Measurements from ENCODE around the gene LIPH. TPM values are rescaled to one million over a fixed set of nuclear protein-coding genes. Genes with fewer than 3 reads are reported as not detected.
"Not testable (repeated sequence)": the region's sequence is repeated elsewhere in the genome, so short reads cannot be mapped to it uniquely, and the experiment has no call there.

LIPH gene
- total and polyA plus RNA-seq, 9 donors: 0.05 to 2.1 (median 0.19) TPM

- no peak for DNase-seq
- no peaks in the 10 kb centered on the region for H3K4me1 ChIP-seq (ENCODE audit: control insufficient read depth, insufficient read depth, low read length)
- no peaks in the 10 kb centered on the region for H3K27me3 ChIP-seq (ENCODE audit: control insufficient read depth, insufficient read depth, low read length)
- peaks cover 30% of the 10 kb centered on the region for H3K36me3 ChIP-seq (ENCODE audit: control insufficient read depth, insufficient read depth, low read length)
- WGBS (ENCODE audit: insufficient coverage): 75% methylated on average over 1 of the region's 3 CpGs
- H3K27ac ChIP-seq (ENCODE audit: low read length): no peak overlapping the region
- no peak overlapping the region for H3K4me3 ChIP-seq (ENCODE audit: low read length)
- no peaks in the 10 kb centered on the region for H3K9me3 ChIP-seq (replicated peaks; ENCODE audit: control insufficient read depth, low read depth, low read length)
These were observed 82.1 kb downstream of the LIPH start for GRCh38 chr3:185470323-185470722.

GRCh38 chr3:185469542-185469941 lies 82.8 kb downstream of the LIPH start:
- H3K27me3 ChIP-seq (ENCODE audit: control insufficient read depth, insufficient read depth, low read length): no peaks in the 10 kb centered on the region
- H3K36me3 ChIP-seq (ENCODE audit: control insufficient read depth, insufficient read depth, low read length): peaks cover 30% of the 10 kb centered on the region
- H3K27ac ChIP-seq (ENCODE audit: low read length): no peak overlapping the region
- DNase-seq: no peak
- no peaks in the 10 kb centered on the region for H3K4me1 ChIP-seq (ENCODE audit: control insufficient read depth, insufficient read depth, low read length)
- 47% methylated on average over 1 of the region's 3 CpGs for WGBS (ENCODE audit: insufficient coverage)
- no peak overlapping the region for H3K4me3 ChIP-seq (ENCODE audit: low read length)
- H3K9me3 ChIP-seq (replicated peaks; ENCODE audit: control insufficient read depth, low read depth, low read length): no peaks in the 10 kb centered on the region

GRCh38 chr3:185466123-185466522 lies 86.3 kb downstream of the LIPH start:
- H3K4me1 ChIP-seq (ENCODE audit: control insufficient read depth, insufficient read depth, low read length); H3K4me3 ChIP-seq (ENCODE audit: low read length); H3K27me3 ChIP-seq (ENCODE audit: control insufficient read depth, insufficient read depth, low read length); DNase-seq; H3K27ac ChIP-seq (ENCODE audit: low read length); H3K9me3 ChIP-seq (replicated peaks; ENCODE audit: control insufficient read depth, low read depth, low read length): not testable (repeated sequence)
- 70% methylated on average over 3 of the region's 5 CpGs for WGBS (ENCODE audit: insufficient coverage)
- peaks cover 36% of the 10 kb centered on the region for H3K36me3 ChIP-seq (ENCODE audit: control insufficient read depth, insufficient read depth, low read length)

GRCh38 chr3:185465471-185465870 lies 86.9 kb downstream of the LIPH start:
- Histone ChIP-seq H3K9me3 (replicated peaks; ENCODE audit: control insufficient read depth, low read depth, low read length) (no peaks in the 10 kb centered on the region), H3K4me3 (ENCODE audit: low read length) (no peak overlapping the region), H3K27me3 (ENCODE audit: control insufficient read depth, insufficient read depth, low read length) (no peaks in the 10 kb centered on the region), H3K4me1 (ENCODE audit: control insufficient read depth, insufficient read depth, low read length) (no peaks in the 10 kb centered on the region), H3K27ac (ENCODE audit: low read length) (no peak overlapping the region), H3K36me3 (ENCODE audit: control insufficient read depth, insufficient read depth, low read length) (peaks cover 36% of the 10 kb centered on the region)
- WGBS (ENCODE audit: insufficient coverage): 86% methylated on average over 4 of the region's 9 CpGs
- no peak for DNase-seq

- Histone ChIP-seq H3K4me1 (ENCODE audit: control insufficient read depth, insufficient read depth, low read length) (no peaks in the 10 kb centered on the region), H3K27me3 (ENCODE audit: control insufficient read depth, insufficient read depth, low read length) (no peaks in the 10 kb centered on the region), H3K36me3 (ENCODE audit: control insufficient read depth, insufficient read depth, low read length) (peaks cover 18% of the 10 kb centered on the region), H3K9me3 (replicated peaks; ENCODE audit: control insufficient read depth, low read depth, low read length) (no peaks in the 10 kb centered on the region), H3K27ac (ENCODE audit: low read length) (no peak overlapping the region), H3K4me3 (ENCODE audit: low read length) (no peak overlapping the region)
- 73% methylated on average over 2 of the region's 6 CpGs for WGBS (ENCODE audit: insufficient coverage)
- no peak for DNase-seq
These were observed 91.6 kb downstream of the LIPH start for GRCh38 chr3:185460719-185461350.

GRCh38 chr3:185460309-185460708 lies 92.1 kb downstream of the LIPH start:
- H3K9me3 ChIP-seq (replicated peaks; ENCODE audit: control insufficient read depth, low read depth, low read length): no peaks in the 10 kb centered on the region
- peaks cover 13% of the 10 kb centered on the region for H3K36me3 ChIP-seq (ENCODE audit: control insufficient read depth, insufficient read depth, low read length)
- H3K27me3 ChIP-seq (ENCODE audit: control insufficient read depth, insufficient read depth, low read length): no peaks in the 10 kb centered on the region
- no peak overlapping the region for H3K27ac ChIP-seq (ENCODE audit: low read length)
- no peak for DNase-seq
- no peak overlapping the region for H3K4me3 ChIP-seq (ENCODE audit: low read length)
- no peaks in the 10 kb centered on the region for H3K4me1 ChIP-seq (ENCODE audit: control insufficient read depth, insufficient read depth, low read length)
- WGBS (ENCODE audit: insufficient coverage): 83% methylated on average over 2 of the region's 5 CpGs

- 90% methylated on average over 2 of the region's 2 CpGs for WGBS (ENCODE audit: insufficient coverage)
- peaks cover 5% of the 10 kb centered on the region for H3K36me3 ChIP-seq (ENCODE audit: control insufficient read depth, insufficient read depth, low read length)
- H3K4me3 ChIP-seq (ENCODE audit: low read length): no peak overlapping the region
- H3K27me3 ChIP-seq (ENCODE audit: control insufficient read depth, insufficient read depth, low read length): no peaks in the 10 kb centered on the region
- no peak for DNase-seq
- no peaks in the 10 kb centered on the region for H3K4me1 ChIP-seq (ENCODE audit: control insufficient read depth, insufficient read depth, low read length)
- no peaks in the 10 kb centered on the region for H3K9me3 ChIP-seq (replicated peaks; ENCODE audit: control insufficient read depth, low read depth, low read length)
- no peak overlapping the region for H3K27ac ChIP-seq (ENCODE audit: low read length)
These were observed 95.0 kb downstream of the LIPH start for GRCh38 chr3:185457376-185457775.

Other genes with a start within 250 kb of the LIPH start
- gene MAP3K13, start 189.5 kb downstream of the LIPH start, total RNA-seq: 12.4 TPM
- 10 to 100 TPM; 12.6 to 22.7 (median 15.5) TPM for gene MAP3K13, start 189.5 kb downstream of the LIPH start, polyA plus RNA-seq (ENCODE audit: insufficient read depth in 1 of 8, insufficient read length in 8 of 8, low replicate concordance in 1 of 8)
- 13.9 TPM for gene TMEM41A, start 53.6 kb downstream of the LIPH start, total RNA-seq
- 10 to 100 TPM; 13.6 to 19.4 (median 16.0) TPM for gene TMEM41A, start 53.6 kb downstream of the LIPH start, polyA plus RNA-seq (ENCODE audit: insufficient read depth in 1 of 8, insufficient read length in 8 of 8, low replicate concordance in 1 of 8)
- 32.2 TPM for gene SENP2, start 33.7 kb upstream of the LIPH start, total RNA-seq
- 10 to 100 TPM; 23.8 to 40.1 (median 35.1) TPM for gene SENP2, start 33.7 kb upstream of the LIPH start, polyA plus RNA-seq (ENCODE audit: insufficient read depth in 1 of 8, insufficient read length in 8 of 8, low replicate concordance in 1 of 8)